ENCODE data around the gene ACTR2.
A peak's percentile ranks its signal among the peaks of the same experiment; 100 is the strongest.
"Not testable (repeated sequence)": the region's sequence is repeated elsewhere in the genome, so short reads cannot be mapped to it uniquely, and the experiment has no call there.

Gene ACTR2

GRCh38 chr2:65313126-65313953, 85.7 kb downstream of the ACTR2 start:
- DNase-seq (ENCODE audit: low read depth in 2 of 2) = no peak

GRCh38 chr2:65313954-65314256, 86.3 kb downstream of the ACTR2 start:
- no peak for DNase-seq (ENCODE audit: low read depth in 2 of 2)

GRCh38 chr2:65314801-65315441, 87.3 kb downstream of the ACTR2 start:
- no peak for DNase-seq (ENCODE audit: low read depth in 2 of 2)

GRCh38 chr2:65316072-65316471, 88.4 kb downstream of the ACTR2 start:
- DNase-seq (ENCODE audit: low read depth in 2 of 2) = peak in 1 of 2 experiments; percentile 28

GRCh38 chr2:65317351-65317750, 89.7 kb downstream of the ACTR2 start:
- DNase-seq (ENCODE audit: low read depth in 2 of 2) = not testable (repeated sequence)

- DNase-seq (ENCODE audit: low read depth in 2 of 2) = no peak
Observed at GRCh38 chr2:65317841-65318240, 90.2 kb downstream of the ACTR2 start.

- no peak for DNase-seq (ENCODE audit: low read depth in 2 of 2)
Observed at GRCh38 chr2:65319072-65319673, 91.5 kb downstream of the ACTR2 start.

GRCh38 chr2:65319674-65320041, 92.0 kb downstream of the ACTR2 start:
- DNase-seq (ENCODE audit: low read depth in 2 of 2) = no peak

- peak; percentile 86 for DNase-seq (ENCODE audit: low read depth in 2 of 2)
Observed at GRCh38 chr2:65320042-65320725, 92.6 kb downstream of the ACTR2 start.

Data from fibroblast of skin of left quadriceps (primary cell).